Endometrial microvascular endothelial cells (primary cell): Measurements from ENCODE around the gene AP4M1. TPM values are rescaled to one million over a fixed set of nuclear protein-coding genes. Genes with fewer than 3 reads are reported as not detected.

ENCODE experiments used
- in situ Hi-C: cut with HindIII; loops from 2 replicates; pipeline ENCODE4 v1.10.0; 2017; ENCODE audit warnings: low sequenced_read_pairs, low pct_unique_long_range_greater_than_20kb; ENCODE audit errors: inconsistent ontology term
- total RNA-seq: library from RNA; depleted of rRNA; stranded (reverse); fragments of >200 nt; gene quantifications from one replicate; pipeline ENCODE4 v1.2.3, GENCODE V29; 2015; ENCODE audit errors: inconsistent ontology term

AP4M1 gene
- total RNA-seq, 1 donor from 2014 or later = 54.1 TPM

GRCh38 chr7:100102950-100103840 is 1.8 kb downstream of the AP4M1 start:
- in situ Hi-C loops = no loop called here

GRCh38 chr7:100105534-100105933 is 4.1 kb downstream of the AP4M1 start:
- in situ Hi-C loops = no loop called here

GRCh38 chr7:100106633-100107032 is 5.2 kb downstream of the AP4M1 start:
- in situ Hi-C loops = no loop called here

GRCh38 chr7:100107125-100107737 is 5.8 kb downstream of the AP4M1 start:
- in situ Hi-C loops = no loop called here

- in situ Hi-C loops = no loop called here
These were observed 6.4 kb downstream of the AP4M1 start for GRCh38 chr7:100107890-100108289.

- in situ Hi-C loops = no loop called here
These were observed 8.2 kb downstream of the AP4M1 start for GRCh38 chr7:100109521-100110163.

GRCh38 chr7:100111156-100111555 is 9.7 kb downstream of the AP4M1 start:
- in situ Hi-C loops = no loop called here

GRCh38 chr7:100111914-100112313 is 10.5 kb downstream of the AP4M1 start:
- in situ Hi-C loops = no loop called here

- in situ Hi-C loops = no loop called here
These were observed 13.6 kb downstream of the AP4M1 start for GRCh38 chr7:100115026-100115425.

GRCh38 chr7:100118388-100119071 is 17.1 kb downstream of the AP4M1 start:
- in situ Hi-C loops = no loop called here

- in situ Hi-C loops = no loop called here
These were observed 17.9 kb downstream of the AP4M1 start, which contains the start of the genes CNPY4 and TAF6 for GRCh38 chr7:100119072-100119969. Gene CNPY4 (plus strand): TSS chr7:100119634. CDS start chr7:100119745, 111 bp downstream. Gene TAF6 (minus strand): TSS chr7:100119358. CDS start chr7:100114209, 5,149 bp downstream.

GRCh38 chr7:100119970-100120732 is 18.7 kb downstream of the AP4M1 start:
- in situ Hi-C loops = no loop called here

GRCh38 chr7:100120733-100121036 is 19.2 kb downstream of the AP4M1 start:
- in situ Hi-C loops = no loop called here

GRCh38 chr7:100122067-100122466 is 20.6 kb downstream of the AP4M1 start:
- in situ Hi-C loops = no loop called here

GRCh38 chr7:100122568-100122967 is 21.1 kb downstream of the AP4M1 start:
- in situ Hi-C loops = no loop called here

- in situ Hi-C loops = no loop called here
These were observed 23.1 kb downstream of the AP4M1 start for GRCh38 chr7:100124301-100125230.
